HCT116 (cell line): ENCODE data around the gene OFD1. TPM values are rescaled to one million over a fixed set of nuclear protein-coding genes. Genes with fewer than 3 reads are reported as not detected.

Experiments used
- ATAC-seq: fragments of 200-7000 bp; cut with Tn5 transposase; 2 replicates; pipeline ENCODE4 v1.9.1; 2020; ENCODE audit warnings: mild to moderate bottlenecking, moderate library complexity
- BruUV-seq: library from RNA; stranded (reverse); fragments of 400-500 nt; replicated peaks from 2 replicates; lab custom pipeline; 2021; lab: Mats Ljungman, UMichigan
- CTCF ChIA-PET: fragments of 300-600 bp; sonication (Branson Sonifier 250); formaldehyde crosslinking; loops from one replicate; lab custom pipeline; 2021; ENCODE audit warnings: antibody characterized with exemption; lab: Charles Lee
- POLR2A ChIA-PET: fragments of 300-600, 350-600 bp; sonication (Branson Sonifier 250); formaldehyde crosslinking; loops from one replicate; lab custom pipeline; 2021; ENCODE audit warnings: antibody characterized with exemption; lab: Charles Lee
- RAD21 ChIA-PET, 2 experiments: fragments of 300-600 bp; sonication (Branson Sonifier 250); formaldehyde crosslinking; loops; one replicate each; lab custom pipeline; 2023; ENCODE audit warnings: low total read pairs in 2 of 2; ENCODE audit not compliant: uncharacterized antibody in 2 of 2, unreplicated experiment in 2 of 2, low non-redundant PET in 1 of 2; lab: Charles Lee
- DNase-seq: peaks from one replicate; pipeline ENCODE4 v3.0.0-alpha.2; 2010; ENCODE audit warnings: low read depth, low spot score
- H2AFZ ChIP-seq: fragments of 200-600 bp; shearing (Covaris generic), sonication (generic); 2 replicates; pipeline ENCODE4 v1.6.1; 2017; ENCODE audit warnings: low read depth, mixed run types, mixed read lengths, antibody characterized with exemption, low read length; ENCODE audit not compliant: poor library complexity, severe bottlenecking
- H3K27ac ChIP-seq: 2 replicates; pipeline ENCODE4 v1.5.1; 2012; ENCODE audit warnings: low read depth, low read length
- H3K27me3 ChIP-seq: fragments of 200-600 bp; sonication (generic); 2 replicates; pipeline ENCODE4 v1.6.1; 2016; ENCODE audit warnings: mixed run types, low read length, mixed read lengths; ENCODE audit not compliant: insufficient read depth
- H3K36me3 ChIP-seq, 2 experiments: fragments of 200-500 bp in 1 of 2; fragments of 200-600 bp in 1 of 2; sonication (Bioruptor generic) in 1 of 2; sonication (generic) in 1 of 2; 2 replicates each; pipeline versions ENCODE4 v1.5.1 to v1.6.1; 2014 to 2016; ENCODE audit warnings: low read length in 2 of 2, inconsistent platforms in 1 of 2, mixed read lengths in 1 of 2, mixed run types in 1 of 2; ENCODE audit not compliant: insufficient read depth in 2 of 2, control insufficient read depth in 1 of 2
- H3K4me1 ChIP-seq, 2 experiments: fragments of 200-600 bp in 1 of 2; sonication (generic) in 1 of 2; 2 replicates each; pipeline versions ENCODE4 v1.5.1 to v1.6.1; 2012 to 2017; ENCODE audit warnings: low read length in 2 of 2, inconsistent platforms in 1 of 2, mild to moderate bottlenecking in 1 of 2, mixed read lengths in 1 of 2, mixed run types in 1 of 2, moderate library complexity in 1 of 2; ENCODE audit not compliant: insufficient read depth in 2 of 2, control insufficient read depth in 1 of 2
- H3K4me2 ChIP-seq: fragments of 200-600 bp; sonication (generic); 2 replicates; pipeline ENCODE4 v1.6.1; 2017; ENCODE audit warnings: mixed run types, low read length, mixed read lengths
- H3K4me3 ChIP-seq, 2 experiments: fragments of 200-600 bp in 1 of 2; sonication (generic) in 1 of 2; replicated peaks in 1 of 2; 2 replicates each; pipeline ENCODE4 v1.5.1; 2011 to 2016; ENCODE audit warnings: low read length in 2 of 2, control low read depth in 1 of 2, low read depth in 1 of 2, mild to moderate bottlenecking in 1 of 2, mixed read lengths in 1 of 2, mixed run types in 1 of 2
- H3K79me2 ChIP-seq: fragments of 200-600 bp; sonication (generic); 2 replicates; pipeline ENCODE4 v1.6.1; 2017; ENCODE audit warnings: mild to moderate bottlenecking, mixed run types, low read length, moderate library complexity, mixed read lengths; ENCODE audit not compliant: insufficient read depth
- H3K9ac ChIP-seq: fragments of 200-600 bp; sonication (generic); 2 replicates; pipeline ENCODE4 v1.6.1; 2016; ENCODE audit warnings: low read length, mixed read lengths
- H3K9me2 ChIP-seq: fragments of 200-600 bp; sonication (generic), shearing (Covaris generic); 2 replicates; pipeline ENCODE4 v1.6.1; 2017; ENCODE audit warnings: mixed run types, mild to moderate bottlenecking, moderate library complexity; ENCODE audit not compliant: insufficient read depth
- H3K9me3 ChIP-seq, 2 experiments: fragments of 200-500 bp in 1 of 2; fragments of 200-600 bp in 1 of 2; sonication (Bioruptor generic) in 1 of 2; sonication (generic) in 1 of 2; 2 replicates each; pipeline ENCODE4 v1.6.1; 2014 to 2017; ENCODE audit warnings: low read length in 2 of 2, mixed read lengths in 2 of 2, inconsistent platforms in 1 of 2, low read depth in 1 of 2, mild to moderate bottlenecking in 1 of 2, mixed run types in 1 of 2, moderate library complexity in 1 of 2; ENCODE audit not compliant: control insufficient read depth in 1 of 2, insufficient read depth in 1 of 2
- H4K20me1 ChIP-seq: fragments of 200-600 bp; sonication (generic), shearing (Covaris generic); 2 replicates; pipeline ENCODE4 v1.6.1; 2017; ENCODE audit warnings: mixed run types, mild to moderate bottlenecking, moderate library complexity; ENCODE audit not compliant: insufficient read depth
- CBX3 ChIP-seq: IDR thresholded peaks from 2 replicates; pipeline ENCODE4 v1.6.1; 2012; ENCODE audit warnings: low read depth
- CEBPB ChIP-seq: IDR thresholded peaks from 2 replicates; pipeline ENCODE4 v1.6.1; 2012; ENCODE audit warnings: low read depth
- ELF1 ChIP-seq: IDR thresholded peaks from 2 replicates; pipeline ENCODE4 v1.6.1; 2012; ENCODE audit warnings: low read depth, borderline replicate concordance
- EZH2 ChIP-seq: fragments of 200-600 bp; sonication (generic); IDR thresholded peaks from 2 replicates; pipeline ENCODE4 v1.6.1; 2017; ENCODE audit warnings: antibody characterized with exemption, mixed run types
- FOSL1 ChIP-seq: IDR thresholded peaks from 2 replicates; pipeline ENCODE4 v1.6.1; 2012; ENCODE audit warnings: low read depth
- SIN3A ChIP-seq: IDR thresholded peaks from 2 replicates; pipeline ENCODE4 v1.6.1; 2012; ENCODE audit warnings: low read depth
- SP1 ChIP-seq: IDR thresholded peaks from 2 replicates; pipeline ENCODE4 v1.6.1; 2012; ENCODE audit warnings: low read depth
- ZFX ChIP-seq: fragments of 450-650 bp; IDR thresholded peaks from 2 replicates; pipeline ENCODE4 v1.6.1; 2017
- intact Hi-C: fragments of 100-400 bp; cut with micrococcal nuclease; formaldehyde crosslinking; loops from 2 replicates; pipeline ENCODE4 v1.10.0; 2022
- total RNA-seq: library from RNA; stranded (reverse); gene quantifications from one replicate; pipeline ENCODE4 v1.2.1, GENCODE V29; 2021; ENCODE audit not compliant: unreplicated experiment
- TF ChIP-seq, protein P1 (sequence below): IDR thresholded peaks from 2 replicates; pipeline ENCODE4 v1.6.1; 2012

The OFD1 gene
- total RNA-seq, 1 experiment from 2014 or later, result 18.0 TPM

DNA sequence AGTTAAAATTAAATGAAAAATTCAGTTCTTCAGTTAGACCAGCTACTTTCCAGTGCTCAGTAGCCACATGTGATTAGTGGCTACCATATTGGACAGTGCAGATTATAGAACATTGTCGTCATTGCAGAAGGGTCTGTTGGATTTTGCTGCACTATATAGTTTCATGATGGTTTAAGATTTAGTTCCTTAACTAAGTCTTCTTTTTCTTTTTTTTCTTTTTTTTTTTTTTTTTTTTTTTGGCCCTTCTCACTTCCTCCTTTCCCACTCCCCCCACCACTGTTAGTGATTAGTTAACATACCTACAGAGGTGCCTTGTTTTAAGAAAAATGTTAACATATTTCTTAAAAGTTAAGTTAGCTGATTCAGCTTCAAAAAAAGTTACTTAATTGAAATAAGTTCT, 36.6 kb upstream of the OFD1 start:
- Histone ChIP-seq H2AFZ (no peak overlapping the region), H3K27me3 (no peaks in the 10 kb centered on the region), H3K4me1 (peaks cover 16 to 24% of the 10 kb centered on the region in 2 experiments), H3K9me2 (no peaks in the 10 kb centered on the region), H3K36me3 (no peaks in the 10 kb centered on the region), H3K79me2 (peaks cover 99% of the 10 kb centered on the region), H3K9me3 (no peaks in the 10 kb centered on the region), H3K9ac (no peak overlapping the region), H3K4me2 (no peak overlapping the region), H3K4me3 (no peak overlapping the region), H4K20me1 (0 out of 2 replicates have a peak, but pooled peaks cover 4% of the 10 kb centered on the region), H3K27ac (no peak overlapping the region)
- intact Hi-C loops, result no loop called here
- TF ChIP-seq SIN3A (no peak), EZH2 (no peak)
- TF ChIP-seq, protein P1, sequence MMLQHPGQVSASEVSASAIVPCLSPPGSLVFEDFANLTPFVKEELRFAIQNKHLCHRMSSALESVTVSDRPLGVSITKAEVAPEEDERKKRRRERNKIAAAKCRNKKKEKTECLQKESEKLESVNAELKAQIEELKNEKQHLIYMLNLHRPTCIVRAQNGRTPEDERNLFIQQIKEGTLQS, result no peak
- CTCF ChIA-PET, result no interaction called here
- DNase-seq (no peak), ATAC-seq (no peak)
- POLR2A ChIA-PET, result no interaction called here
- no TSS peak for BruUV-seq
- RAD21 ChIA-PET, result no interaction called here

GRCh38 chrX:13698432-13698831, 36.1 kb upstream of the OFD1 start:
- Histone ChIP-seq H3K9me2 (no peaks in the 10 kb centered on the region), H3K4me3 (no peak overlapping the region), H3K4me2 (no peak overlapping the region), H2AFZ (no peak overlapping the region), H3K4me1 (peaks cover 12 to 21% of the 10 kb centered on the region in 2 experiments), H3K36me3 (no peaks in the 10 kb centered on the region), H3K79me2 (peaks cover 99% of the 10 kb centered on the region), H4K20me1 (0 out of 2 replicates have a peak, but pooled peaks cover 3% of the 10 kb centered on the region), H3K27me3 (no peaks in the 10 kb centered on the region), H3K9me3 (no peaks in the 10 kb centered on the region), H3K27ac (no peak overlapping the region), H3K9ac (no peak overlapping the region)
- ATAC-seq (no peak), DNase-seq (no peak)
- ChIA-PET CTCF (no interaction called here), POLR2A (no interaction called here), RAD21 (no interaction called here)
- intact Hi-C loops, result no loop called here
- no peak for TF ChIP-seq FOSL1
- TF ChIP-seq SP1, result no peak
- TF ChIP-seq ZFX, result no peak
- no peak for TF ChIP-seq CEBPB
- TF ChIP-seq ELF1, result no peak
- no peak for TF ChIP-seq CBX3
- BruUV-seq, result no TSS peak
